COR-L47 (cell line): Measurements from ENCODE around the gene SPG7.
"Not testable (repeated sequence)": the region's sequence is repeated elsewhere in the genome, so short reads cannot be mapped to it uniquely, and the experiment has no call there.

ENCODE experiments used
- DNase-seq: peaks from one replicate; lab custom pipeline; 2025; lab: John Stamatoyannopoulos, UW

Gene SPG7

DNA sequence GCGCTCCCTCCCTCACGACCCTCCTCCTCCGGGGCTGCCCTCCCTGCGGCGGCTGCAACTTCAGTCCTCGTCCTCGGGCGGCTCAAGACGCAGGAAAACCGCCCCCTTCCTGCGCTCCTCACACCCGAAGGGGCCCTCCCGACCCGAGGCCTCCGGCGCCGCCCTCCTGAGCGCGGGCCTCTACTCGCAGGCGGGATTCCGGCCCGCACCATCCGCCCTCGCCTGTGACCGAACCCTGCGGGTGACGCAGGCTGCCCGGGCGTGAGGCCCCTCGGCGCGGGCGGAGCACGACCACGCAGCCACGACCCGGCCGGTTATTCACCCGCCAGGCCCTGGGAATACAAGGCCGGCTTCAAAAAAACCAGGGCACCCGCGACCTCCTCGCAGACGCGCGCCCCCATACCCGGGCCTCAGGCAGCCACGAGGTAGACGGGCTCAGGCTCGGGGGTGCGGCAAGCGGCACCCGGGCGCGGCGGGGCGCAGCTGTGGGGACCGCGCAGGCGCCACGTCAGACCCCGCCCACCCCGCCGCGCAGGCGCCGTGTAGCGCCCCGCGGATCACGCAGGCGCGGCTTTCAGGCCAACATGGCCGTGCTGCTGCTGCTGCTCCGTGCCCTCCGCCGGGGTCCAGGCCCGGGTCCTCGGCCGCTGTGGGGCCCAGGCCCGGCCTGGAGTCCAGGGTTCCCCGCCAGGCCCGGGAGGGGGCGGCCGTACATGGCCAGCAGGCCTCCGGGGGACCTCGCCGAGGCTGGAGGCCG lies at the start of gene SPG7:
SPG7 (plus strand) TSS at position 570 of the 757 bp plus-strand sequence; CDS start at position 585, 15 bp downstream.
- peak; percentile 78 for DNase-seq

DNA sequence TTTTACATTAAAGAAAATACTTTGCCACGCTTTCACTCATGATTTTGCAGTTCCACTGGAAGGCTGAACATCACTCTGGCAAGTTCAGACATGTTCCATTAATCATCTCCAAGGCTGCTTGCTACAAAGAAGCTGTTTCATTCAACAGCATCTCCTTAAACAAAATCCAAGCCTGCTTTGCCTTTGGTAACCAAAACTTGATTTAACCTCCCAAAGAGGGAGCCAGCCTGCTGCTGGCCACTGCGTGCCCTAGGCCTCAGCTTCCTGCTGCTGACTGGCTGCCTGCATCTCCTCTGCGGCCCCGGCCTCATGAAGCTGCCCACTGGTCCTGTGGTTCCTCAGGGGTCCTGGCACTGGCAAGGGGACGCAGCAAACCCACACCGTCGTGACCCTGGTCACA lies 49.7 kb upstream of the SPG7 start:
- no peak for DNase-seq

DNA sequence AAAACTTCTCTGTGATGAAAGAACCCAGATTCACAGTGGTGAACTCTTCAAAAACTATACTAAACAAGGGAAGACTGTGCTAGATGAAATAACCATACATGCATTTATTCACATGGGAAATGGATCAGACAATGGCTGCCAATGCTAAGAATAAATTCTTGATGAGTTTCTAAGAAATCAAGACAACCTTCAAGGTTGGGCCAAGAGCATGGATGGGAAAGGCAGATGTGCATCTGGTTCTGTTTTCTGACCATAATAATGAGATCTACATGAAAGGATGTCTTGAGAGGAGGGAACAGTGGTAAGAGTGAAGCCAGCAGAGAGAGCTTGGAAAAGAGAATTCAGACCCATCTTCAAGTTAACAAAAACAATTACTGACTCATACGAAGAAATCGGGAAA lies 49.2 kb upstream of the SPG7 start:
- DNase-seq = no peak

DNA sequence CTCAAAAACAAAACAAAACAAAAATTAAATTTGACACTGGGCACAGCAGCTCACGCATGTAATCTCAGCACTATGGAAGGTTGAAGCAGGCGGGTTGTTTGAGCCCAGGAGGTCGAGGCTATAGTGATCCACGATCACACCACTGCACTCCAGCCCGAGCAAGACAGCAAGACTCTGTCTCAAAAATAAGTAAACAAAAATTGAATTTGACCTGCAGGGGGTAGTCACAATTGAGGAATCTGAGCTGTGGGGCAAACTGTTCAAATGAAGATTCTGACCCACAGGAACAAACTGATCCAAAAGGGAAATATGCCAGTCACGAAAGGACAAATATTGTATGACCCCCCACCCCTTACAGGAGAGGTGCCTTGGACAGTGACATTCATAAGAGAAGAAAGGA lies 47.6 kb upstream of the SPG7 start:
- no peak for DNase-seq

DNA sequence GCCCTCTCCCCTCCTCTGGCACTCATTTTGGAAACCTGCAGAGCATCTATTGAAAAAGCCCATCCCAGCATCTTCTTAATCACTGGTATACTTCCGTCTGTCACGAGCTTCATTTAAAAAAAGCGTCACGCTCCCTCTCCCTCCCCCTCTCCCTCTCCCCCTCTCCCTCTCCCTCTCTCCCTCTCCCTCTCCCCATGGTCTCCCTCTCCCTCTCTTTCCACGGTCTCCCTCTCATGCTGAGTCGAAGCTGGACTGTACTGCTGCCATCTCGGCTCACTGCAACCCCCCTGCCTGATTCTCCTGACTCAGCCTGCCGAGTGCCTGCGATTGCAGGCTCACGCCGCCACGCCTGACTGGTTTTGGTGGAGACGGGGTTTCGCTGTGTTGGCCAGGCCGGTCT lies 46.3 kb upstream of the SPG7 start:
- not testable (repeated sequence) for DNase-seq

DNA sequence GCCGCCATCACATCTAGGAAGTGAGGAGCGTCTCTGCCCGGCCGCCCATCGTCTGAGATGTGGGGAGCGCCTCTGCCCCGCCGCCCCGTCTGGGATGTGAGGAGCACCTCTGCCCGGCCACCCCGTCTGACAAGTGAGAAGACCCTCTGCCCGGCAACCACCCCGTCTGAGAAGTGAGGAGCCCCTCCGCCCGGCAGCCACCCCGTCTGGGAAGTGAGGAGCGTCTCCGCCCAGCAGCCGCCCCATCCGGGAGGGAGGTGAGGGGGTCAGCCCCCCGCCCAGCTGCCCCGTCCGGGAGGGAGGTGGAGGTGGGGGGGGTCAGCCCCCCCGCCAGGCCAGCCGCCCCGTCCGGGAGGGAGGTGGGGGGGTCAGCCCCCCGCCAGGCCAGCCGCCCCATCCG lies 45.6 kb upstream of the SPG7 start:
- not testable (repeated sequence) for DNase-seq

DNA sequence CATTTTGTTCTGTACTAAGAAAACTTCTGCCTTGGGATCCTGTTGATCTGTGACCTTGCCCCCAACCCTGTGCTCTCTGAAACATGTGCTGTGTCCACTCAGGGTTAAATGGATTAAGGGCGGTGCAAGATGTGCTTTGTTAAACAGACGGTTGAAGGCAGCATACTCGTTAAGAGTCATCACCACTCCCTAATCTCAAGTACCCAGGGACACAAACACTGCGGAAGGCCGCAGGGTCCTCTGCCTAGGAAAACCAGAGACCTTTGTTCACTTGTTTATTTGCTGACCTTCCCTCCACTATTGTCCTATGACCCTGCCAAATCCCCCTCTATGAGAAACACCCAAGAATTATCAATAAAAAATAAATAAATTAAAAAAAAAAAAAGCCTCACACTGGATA lies 44.9 kb upstream of the SPG7 start:
- not testable (repeated sequence) for DNase-seq

DNA sequence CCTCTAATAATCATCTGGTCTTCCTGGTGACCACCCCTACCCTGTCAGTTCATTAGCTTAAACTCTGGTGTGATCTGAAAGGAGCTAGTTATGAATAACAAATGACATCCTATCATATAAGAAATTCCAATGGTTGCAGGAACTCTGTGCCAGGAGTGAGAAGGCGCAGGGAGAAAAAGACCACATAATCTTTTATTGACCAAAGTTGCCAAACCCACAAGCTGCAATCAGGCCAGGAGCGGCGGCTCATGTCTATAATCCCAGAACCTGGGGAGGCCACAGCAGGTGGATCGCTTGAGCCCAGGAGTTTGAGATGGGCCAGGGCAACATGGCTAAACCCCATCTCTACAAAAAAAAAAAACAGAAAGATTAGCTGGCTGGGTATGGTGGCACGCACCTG lies 41.3 kb upstream of the SPG7 start:
- DNase-seq = no peak

DNA sequence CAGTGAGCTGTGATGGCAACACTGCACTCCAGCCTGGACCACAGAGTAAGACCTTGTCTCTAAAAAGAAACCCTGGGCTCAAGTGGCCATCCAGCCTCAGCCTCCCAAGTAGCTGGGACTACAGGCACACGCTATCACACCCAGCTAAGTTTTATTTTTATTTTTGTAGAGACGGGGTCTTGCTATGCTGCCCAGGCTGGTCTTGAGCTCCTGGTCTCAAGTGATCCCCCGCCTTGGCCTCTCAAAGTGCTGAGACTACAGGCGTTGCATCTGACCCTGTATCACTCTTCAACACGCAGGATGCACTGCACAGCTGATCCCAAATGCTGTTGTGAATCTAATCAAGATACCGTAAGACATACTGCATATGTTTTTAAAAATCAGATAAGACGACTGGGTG lies 40.8 kb upstream of the SPG7 start:
- DNase-seq = no peak

DNA sequence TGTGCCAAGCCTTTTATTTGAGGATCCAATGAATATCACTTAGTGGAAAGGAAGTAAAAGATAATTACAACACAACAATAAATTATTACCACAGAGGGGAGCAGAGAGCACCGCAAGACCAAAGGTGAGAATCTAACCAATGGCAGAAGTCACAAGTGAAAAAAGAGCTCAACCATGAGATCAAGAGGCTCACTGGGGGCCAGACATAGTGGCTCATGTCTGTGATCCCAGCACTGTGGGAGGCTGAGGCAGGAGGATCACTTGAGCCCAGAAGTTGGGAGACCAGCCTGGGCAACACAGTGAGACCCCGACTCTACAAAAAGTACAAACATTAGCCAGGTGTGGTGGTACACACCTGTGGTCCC lies 35.5 kb upstream of the SPG7 start:
- no peak for DNase-seq

DNA sequence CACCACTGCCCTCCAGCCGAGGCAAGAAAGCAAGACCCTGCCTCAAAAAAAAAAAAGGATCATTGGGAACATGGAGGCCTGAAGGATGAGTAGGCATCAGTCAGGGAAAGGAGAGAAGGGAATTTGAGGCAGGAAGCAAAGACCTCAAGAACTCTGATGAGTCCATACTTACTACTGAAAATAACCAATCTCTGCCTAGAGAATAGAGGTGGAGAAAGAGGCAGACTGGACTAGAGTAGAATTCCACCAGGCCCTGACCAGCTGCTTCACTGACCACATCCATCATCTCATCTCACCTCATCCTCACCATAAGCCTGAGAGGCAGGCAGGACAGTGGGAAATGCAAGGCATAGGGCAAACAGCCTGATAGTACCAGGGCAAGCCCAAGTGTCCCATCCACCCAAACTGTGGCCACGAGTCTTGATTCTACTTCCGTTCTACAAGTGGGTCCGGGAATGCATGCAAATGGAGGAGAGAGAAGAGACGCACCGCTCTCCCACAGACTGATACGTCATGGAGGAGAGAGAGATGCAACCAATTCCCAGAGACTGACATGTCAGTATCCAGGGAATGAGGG lies 35.0 kb upstream of the SPG7 start:
- no peak for DNase-seq

DNA sequence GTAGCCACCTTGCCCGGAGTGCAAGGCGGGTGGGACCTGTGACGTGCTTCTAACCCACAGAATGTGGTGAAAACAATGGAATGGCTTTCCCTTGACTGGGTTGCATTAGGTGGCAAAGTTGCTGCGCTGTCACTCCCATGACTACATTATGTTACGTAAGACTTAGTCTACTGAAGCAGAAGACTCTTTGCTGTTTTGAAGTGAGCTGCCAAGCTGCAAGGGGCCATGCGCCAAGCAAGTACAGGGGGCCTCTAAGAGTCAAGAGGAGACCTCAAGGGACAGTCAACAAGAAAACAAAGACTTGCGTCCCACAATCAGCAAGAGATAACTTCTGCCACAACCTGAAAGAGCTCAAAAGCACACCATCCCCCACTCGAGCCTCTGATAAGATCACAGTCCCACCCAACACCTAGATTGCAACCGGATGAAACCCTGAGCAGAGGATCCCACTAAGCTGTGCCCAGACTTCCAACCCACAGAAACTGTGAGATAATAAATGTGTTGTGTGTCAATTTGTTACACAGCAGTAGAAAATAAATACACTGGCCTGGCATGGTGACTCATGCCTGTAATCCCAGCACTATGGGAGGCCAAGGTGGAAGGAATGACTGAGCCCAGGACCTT lies 34.3 kb upstream of the SPG7 start:
- no peak for DNase-seq

DNA sequence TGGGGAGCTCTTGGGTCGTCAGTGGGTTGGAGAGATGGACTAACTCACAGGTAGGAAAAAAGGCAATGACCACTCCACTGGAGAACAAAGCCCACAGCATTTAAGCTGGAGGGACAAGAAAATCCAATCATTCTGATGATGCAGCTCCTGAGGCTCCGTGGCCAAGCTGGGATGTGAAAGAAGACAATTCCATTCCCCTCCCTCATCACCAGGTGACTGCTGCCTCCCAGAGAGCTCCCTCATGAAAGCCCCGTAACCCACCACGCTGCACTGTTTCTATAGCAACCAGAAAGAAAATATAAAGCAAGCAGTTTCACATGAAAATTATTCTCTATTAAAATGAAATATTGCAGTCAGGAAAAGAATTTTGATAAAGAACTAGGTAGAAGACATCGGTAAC lies 33.1 kb upstream of the SPG7 start:
- no peak for DNase-seq

DNA sequence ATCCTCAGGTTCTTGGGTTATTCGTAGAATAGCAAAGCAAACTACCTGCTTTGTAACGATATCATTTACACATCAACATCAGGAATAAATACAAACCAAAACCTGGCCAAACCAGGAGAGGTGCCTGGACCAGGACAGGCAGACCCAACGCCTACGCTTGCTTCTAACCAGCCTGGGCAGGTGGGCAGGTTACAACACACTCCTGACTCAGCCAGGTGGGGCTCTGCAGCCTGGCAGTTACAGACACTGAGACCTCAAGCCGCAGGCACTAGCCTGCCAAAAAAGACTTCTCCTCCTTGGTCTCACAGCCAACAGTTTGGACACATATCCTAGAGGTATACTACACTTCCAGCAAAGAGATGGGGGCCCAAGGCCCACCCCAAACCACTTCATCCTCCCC lies 31.8 kb upstream of the SPG7 start:
- no peak for DNase-seq

DNA sequence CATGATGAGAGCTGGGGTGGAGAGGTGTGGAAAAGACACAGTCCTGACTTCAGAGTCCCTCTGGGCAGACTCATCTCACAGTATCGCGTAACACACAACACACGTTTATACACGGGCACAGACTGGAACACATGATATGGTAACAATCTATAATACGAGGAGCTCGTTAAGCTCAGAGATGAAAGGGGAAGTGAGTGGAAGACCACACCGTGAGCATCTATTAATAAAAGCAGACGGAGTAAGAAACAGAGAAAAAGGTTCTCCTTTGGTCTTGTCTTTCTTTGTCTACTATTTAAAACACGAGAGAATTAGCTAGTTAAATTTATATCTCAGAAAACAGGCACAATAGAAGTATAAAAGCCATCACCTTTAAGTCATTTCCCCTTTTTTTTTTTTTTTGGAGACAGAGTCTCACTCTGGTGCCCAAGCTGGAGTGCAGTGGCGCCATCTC lies 31.4 kb upstream of the SPG7 start:
- DNase-seq = no peak

DNA sequence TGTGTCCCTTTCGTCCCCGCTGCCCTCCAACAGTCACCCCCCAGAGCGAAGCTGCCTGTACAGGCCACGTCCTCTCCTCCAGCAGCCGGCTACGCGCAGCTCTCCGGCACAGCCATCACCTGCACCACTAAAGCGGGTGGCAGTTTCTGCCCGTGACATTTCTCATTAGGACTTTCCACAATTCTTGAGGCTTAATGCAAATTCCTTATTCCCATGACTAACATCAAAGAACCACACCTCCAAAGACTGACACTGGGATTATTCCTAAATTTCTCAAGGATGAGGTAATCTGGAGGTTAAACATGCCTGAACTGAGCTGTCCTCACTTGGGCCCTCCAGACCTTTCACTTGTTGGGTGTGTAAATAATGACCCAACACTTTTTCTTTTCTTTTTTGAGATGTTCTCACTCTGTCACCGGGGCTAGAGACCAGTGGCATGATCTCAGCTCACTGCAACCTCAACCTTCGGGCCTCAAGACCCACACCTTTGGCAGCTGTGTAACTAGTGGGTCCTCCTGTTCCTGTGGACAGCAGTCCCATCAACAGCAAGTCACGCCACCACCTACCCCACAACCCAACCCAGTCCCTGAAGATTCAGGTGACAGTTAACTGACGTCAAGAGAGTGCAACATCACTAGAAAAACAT lies 29.5 kb upstream of the SPG7 start:
- DNase-seq = no peak

DNA sequence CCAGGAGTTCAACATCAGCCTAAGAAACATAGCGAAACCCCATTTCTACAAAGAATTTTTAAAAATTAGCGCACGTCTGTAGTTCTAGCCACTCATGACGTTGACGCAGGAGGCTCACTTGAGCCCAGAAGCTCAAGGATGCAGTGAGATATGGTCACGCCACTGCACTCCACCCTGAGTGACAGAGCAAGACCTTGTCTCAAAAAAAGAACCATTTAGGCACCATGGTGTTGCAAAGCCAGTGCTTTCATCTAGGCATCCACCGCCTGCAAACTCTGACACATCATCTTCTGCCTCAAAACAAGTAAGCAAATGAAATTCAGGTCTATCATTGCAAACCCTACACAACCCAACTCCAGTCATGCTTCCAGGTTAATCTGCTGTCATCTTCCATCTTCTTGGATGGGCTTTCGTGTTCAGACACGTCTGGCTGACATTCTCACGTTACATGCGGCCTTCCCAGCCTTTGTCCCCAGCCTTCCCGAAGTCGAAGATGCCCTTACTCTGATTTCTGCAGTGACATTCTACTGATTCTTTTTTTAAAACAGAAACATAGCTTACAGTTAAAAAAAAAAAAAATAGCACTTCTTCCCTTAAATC lies 26.7 kb upstream of the SPG7 start:
- no peak for DNase-seq

DNA sequence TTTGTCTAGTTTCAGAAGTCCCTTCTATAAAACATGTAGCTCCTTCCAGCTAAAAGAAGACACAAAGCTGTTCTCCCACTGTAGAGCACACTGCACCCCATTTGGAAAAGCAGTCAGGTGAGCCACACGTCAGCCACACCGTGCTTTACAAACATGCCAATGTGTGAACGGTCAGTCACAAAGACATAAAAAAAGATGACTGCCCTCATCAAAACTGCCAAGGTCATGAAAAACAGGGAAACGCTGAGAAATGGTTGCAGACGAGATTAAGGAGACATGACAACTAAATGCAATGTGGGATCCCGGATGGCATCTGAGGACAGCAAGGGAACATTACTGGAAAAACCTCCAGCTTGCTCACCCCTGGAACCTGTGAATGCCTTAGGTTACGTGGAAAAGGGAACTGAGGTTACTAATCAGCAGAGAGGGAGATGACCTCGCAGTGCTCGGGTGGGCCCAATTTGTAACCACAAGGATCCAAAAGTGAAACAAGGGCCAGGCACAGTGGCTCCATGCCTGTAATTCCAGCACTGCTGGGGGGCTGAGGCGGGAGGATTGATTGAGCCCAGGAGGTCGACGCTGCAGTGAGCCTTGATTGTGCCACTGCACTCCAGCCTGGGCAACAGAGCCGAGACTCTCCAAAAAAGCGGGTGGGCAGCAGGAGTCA lies 25.9 kb upstream of the SPG7 start:
- no peak for DNase-seq

DNA sequence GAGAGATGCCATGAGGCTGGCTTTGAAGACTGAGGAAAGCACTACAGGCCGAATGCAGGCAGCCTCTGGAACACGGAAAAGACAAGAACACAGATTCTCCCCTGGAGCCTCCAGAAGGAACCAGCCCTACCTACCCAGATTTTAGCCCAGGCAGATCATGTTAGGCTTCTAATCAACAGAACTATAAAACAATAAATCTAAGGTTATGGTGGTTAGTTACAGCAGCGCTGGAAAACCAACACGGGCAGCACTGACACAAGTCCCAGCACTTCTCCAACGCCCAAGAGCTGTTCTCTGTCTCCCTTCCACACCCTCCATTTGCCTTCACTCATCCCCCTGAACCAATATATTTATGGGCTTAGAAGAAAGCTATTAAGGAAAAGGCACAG lies 25.4 kb upstream of the SPG7 start:
- no peak for DNase-seq

DNA sequence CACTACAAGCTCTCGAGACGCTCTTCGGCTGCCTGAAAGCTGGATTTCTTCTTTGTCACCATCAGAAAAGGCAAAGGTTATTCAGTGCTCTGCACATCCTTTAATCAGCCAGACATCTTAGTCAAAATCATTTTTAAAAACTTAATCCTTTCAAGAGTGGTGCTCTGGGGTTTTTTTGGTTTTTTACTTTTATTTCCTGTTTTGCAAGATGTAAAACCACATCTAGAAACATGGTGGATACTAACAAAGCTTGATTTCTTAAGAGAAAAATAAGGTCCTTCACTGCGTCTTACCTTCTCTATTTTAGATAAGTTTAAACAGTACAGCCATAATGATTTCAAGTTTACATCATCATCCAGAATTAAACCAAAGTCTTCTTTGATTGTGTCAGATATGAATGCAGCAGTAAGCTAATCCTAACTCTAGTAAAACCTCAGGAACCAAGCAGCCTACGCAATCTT lies 24.1 kb upstream of the SPG7 start:
- DNase-seq = no peak

DNA sequence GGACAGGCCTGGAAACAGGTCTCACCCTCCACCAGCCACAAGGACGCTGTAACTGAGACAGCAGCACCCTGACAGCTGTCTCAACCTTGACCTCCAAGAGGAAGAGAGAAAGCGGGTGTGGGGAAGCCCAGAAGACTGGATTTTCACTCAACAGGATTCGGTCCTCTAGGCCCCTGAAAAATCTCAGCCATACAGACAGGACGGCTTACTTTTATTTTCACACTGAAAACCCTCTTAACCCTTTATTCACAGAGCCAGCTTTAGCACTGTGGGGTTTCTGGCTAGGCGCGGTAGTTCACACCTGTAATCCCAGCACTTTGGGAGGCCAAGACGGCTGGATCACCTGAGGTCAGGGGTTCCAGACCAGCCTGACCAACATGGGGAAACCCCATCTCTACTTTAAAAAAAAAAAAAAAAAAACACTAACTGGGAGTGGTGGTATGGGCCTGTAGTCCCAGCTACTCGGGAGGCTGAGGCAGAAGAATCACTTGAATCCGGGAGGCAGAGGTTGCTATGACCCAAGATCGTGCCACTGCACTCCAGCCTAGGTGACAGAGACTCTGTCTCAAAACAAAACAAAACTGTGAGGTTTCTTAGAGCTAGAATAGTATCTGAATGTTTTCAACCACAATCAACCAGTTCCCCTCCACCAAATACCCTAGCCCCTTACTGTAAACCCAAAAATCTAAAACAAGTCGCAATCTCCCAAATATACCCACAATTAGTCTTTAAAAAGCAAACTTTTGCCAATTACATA lies 23.1 kb upstream of the SPG7 start:
- DNase-seq = no peak
